Stromal cell of bone marrow (primary cell): Measurements from ENCODE around the gene CBFA2T2.
"Not testable (repeated sequence)": the region's sequence is repeated elsewhere in the genome, so short reads cannot be mapped to it uniquely, and the experiment has no call there.

Source experiments
- DNase-seq: peaks from one replicate; pipeline ENCODE4 v3.0.0-alpha.2; 2012; ENCODE audit warnings: low read depth

CBFA2T2 gene

GRCh38 chr20:33506576-33506975 is 16.7 kb downstream of the CBFA2T2 start:
- DNase-seq: no peak

GRCh38 chr20:33507461-33507860 is 17.6 kb downstream of the CBFA2T2 start:
- no peak for DNase-seq

DNA sequence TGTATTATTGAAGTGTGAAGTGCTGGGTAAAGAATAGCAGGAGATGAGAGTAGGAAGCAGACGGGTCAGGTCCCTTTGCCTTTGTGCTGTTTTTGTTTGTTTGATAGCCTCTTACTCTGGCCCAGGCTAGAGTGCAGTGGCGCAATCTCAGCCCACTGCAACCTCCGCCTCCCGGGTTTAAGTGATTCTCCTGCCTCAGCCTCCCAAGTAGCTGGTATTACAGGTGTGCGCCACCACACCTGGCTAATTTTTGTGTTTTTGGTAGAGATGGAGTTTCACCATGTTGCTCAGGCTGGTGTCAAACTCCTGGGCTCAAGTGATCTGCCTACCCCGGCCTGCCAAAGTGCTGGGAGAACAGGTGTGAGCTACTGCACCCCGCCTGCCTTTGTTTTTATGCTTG is 18.1 kb downstream of the CBFA2T2 start:
- not testable (repeated sequence) for DNase-seq

DNA sequence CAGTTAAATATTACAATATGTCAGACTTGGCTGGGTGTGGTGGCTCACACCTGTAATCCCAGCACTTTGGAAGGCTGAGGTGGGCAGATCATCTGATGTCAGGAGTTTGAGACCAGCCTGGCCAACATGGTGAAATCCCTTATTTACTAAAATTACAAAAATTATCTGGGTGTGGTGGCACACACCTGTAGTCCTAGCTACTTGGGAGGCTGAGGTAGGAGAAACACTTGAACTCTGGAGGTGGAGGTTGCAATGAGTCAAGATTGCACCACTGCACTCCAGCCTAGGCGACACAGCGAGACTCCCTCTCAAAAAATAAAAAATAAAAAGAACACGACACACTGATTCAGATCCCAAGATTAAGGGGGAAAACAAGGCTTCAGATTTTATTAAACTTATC is 19.2 kb downstream of the CBFA2T2 start:
- not testable (repeated sequence) for DNase-seq

GRCh38 chr20:33511876-33512275 is 22.0 kb downstream of the CBFA2T2 start:
- not testable (repeated sequence) for DNase-seq

DNA sequence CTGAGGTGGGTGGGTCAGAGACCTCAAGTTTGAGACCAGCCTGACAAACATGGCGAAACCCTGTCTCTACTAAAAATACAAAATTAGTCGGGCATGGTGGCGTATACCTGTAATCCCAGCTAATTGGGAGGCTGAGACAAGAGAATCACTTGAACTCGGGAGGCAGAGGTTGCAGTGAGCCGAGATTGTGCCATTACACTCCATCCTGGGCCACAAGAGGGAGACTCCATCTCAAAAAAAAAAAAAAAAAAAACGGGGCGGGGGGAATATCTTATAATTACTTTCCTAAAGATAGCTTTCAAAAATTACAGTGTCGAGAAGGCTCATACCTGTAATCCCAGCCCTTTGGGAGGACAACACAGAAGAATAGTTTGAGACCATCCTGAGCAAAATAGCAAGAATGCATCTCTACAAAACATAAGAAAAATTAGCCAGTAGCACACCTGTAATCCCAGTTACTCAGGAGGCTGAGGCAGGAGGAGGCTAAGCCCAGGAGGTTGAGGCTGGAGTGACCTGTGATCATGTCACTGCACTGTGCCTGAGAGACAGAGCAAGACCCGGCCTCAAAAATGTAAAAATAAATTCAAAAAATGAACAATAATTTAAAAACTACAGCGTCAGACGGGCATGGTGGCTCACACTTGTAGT is 25.8 kb downstream of the CBFA2T2 start:
- no peak for DNase-seq

DNA sequence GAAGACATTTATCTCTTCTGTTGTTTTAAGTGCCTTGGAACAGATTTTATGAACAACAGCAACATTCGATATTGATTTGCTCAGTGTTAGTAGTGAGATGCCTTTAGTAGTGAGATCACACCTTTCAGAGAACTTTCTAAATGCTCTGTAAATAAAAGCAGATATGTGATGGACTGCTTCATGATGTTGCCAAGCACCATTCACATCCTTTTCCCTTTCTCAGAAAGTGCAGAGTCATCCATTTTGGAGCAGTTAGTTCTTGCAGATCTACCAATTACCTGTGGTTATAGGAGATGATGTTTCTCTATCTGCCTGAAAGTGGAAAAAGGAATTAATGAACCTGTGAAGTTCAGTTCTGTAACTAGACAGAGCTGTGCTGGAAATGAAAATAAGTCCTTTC is 27.0 kb downstream of the CBFA2T2 start:
- no peak for DNase-seq

- peak; percentile 48 for DNase-seq
Measured at GRCh38 chr20:33518071-33518470, 28.2 kb downstream of the CBFA2T2 start.

DNA sequence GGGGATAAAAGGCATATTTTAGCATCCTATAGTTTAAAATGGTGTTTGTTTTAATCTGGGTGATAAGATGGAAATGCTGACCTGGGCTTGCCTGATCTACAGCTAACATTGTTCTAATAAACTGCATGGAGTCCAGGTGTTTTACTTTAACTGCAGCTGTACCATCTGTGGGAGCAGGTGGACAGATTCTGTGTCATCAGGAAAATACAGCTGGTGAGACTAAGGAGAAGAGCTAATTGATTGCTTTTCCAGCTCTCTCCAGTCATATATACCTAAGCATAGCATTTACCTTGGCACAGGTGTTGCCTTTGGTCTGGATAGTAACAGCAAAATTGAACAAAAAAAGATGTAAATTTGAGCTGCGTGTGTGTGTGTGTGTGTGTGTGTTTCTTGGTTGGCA is 31.6 kb downstream of the CBFA2T2 start:
- DNase-seq: no peak

GRCh38 chr20:33522256-33522820 is 32.4 kb downstream of the CBFA2T2 start:
- no peak for DNase-seq

DNA sequence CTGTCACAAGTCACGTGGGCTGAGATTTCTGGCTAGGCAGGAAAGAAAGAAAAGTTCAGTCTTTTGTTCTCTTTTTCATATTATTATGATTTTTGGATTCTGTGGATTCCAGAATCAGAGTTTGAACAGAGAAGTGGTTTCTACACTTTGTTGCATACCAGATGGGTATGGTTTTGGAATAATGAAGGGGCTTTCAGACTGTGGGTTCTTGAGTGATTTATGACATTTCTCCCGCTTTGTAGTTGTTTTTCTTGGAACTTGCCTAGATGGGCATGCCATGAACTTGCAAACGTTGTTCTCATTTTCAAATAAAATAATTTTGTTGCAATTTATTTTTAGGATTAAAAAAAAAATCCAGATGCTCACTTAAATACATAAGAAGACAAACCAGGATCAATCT is 34.4 kb downstream of the CBFA2T2 start:
- DNase-seq: no peak

DNA sequence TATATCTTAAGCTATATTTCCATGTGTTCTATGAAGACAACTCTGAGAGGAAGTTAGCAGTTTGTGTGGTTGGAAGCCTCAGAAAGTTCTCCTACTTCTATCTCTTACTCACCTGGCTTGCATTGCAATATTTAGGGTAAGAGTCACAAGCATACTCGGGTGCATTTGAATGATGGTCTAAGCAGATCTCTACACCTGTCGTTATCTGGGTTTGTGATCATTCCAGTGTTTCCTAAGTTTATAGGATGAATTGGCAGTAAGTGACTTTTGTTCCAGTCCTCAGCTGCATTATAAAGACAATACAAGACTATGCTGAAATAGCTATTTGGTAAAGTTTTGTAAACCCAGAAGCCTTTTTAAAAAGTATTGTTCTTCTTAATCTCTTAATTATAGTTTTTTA is 36.9 kb downstream of the CBFA2T2 start:
- no peak for DNase-seq

DNA sequence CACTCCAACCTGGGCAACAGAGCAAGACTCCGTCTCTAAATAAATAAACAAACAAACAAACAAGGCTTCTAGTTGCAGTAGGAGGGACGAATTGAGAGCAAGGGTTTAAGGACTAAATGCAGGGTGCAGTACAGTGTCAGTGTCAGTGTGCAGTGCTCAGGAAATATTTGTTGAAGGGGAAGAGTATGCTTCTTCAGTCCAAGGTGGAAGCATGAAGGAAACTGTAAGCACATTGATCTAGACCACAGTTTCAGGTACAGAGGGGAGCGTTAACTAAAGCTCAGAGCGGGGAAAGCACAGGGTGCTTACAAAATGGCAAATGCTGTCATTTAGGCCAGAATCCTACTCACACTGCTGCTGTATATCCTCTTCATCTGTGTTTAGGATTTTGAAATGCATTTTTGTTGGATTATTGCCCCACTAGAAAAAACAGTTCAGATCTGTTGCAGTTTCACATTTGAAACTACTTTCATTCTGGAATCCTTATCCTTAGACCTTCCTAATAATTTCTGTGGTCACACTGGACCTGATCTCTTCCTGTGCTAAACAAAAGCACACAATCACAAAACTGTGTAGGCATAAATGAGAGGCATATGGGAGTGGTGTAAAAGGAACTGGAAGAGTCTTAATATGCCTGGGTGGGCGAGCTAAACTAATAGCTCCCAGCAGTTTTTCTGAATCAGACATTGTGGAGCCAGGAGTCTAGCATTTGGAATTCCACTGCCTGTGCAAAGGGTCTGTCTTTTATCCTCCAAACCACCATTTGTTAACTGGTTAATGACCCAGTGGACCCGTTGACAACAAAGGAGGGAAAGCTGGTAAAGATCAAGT is 41.4 kb downstream of the CBFA2T2 start:
- DNase-seq: peak; percentile 21

DNA sequence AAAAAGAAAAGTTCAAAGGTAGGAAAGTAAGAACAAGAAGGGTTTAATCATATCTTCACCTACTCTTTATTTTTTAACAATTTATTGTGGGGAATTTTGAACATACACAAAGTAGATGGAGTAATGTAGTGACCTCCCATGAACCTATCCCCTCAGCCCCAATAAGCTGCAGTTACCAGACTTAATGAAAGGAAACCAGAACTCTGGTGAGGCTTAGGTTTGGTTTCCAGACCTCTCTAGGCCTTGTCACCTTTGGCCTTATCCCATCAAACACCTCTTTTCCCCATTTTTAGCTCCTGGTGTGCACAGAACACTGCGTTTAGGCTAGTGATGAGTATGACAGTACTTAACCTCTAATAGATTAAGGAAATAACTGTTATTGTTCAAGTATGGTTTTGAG is 42.0 kb downstream of the CBFA2T2 start:
- no peak for DNase-seq

GRCh38 chr20:33532753-33533459 is 43.0 kb downstream of the CBFA2T2 start:
- DNase-seq: no peak

DNA sequence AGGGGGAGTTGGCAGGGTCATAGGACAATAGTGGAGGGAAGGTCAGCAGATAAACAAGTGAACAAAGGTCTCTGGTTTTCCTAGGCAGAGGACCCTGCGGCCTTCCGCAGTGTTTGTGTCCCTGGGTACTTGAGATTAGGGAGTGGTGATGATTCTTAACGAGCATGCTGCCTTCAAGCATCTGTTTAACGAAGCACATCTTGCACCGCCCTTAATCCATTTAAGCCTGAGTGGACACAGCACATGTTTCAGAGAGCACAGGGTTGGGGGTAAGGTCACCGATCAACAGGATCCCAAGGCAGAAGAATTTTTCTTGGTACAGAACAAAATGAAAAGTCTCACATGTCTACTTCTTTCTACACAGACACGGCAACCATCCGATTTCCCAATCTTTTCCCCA is 45.8 kb downstream of the CBFA2T2 start:
- DNase-seq: not testable (repeated sequence)

DNA sequence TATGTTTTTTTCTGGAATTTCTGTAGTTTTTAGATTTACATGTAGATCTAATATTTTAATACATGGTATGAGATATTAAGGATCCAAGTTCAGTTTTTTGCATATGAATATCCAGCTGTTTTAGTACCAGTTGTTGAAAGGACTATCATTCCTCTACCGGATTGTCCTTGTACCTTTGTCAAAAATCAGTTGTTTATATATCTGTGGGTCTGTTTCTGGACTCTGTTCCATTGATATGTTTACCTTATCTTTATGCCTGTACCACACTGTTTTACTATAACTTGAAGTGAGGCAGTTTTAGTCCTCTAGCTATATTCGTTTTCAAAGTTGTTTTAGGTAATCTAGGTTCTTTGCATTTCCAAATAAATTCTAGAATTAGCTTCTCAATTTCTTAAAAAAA is 47.7 kb downstream of the CBFA2T2 start:
- DNase-seq: no peak

- no peak for DNase-seq
Measured at GRCh38 chr20:33539129-33539528, 49.2 kb downstream of the CBFA2T2 start.

DNA sequence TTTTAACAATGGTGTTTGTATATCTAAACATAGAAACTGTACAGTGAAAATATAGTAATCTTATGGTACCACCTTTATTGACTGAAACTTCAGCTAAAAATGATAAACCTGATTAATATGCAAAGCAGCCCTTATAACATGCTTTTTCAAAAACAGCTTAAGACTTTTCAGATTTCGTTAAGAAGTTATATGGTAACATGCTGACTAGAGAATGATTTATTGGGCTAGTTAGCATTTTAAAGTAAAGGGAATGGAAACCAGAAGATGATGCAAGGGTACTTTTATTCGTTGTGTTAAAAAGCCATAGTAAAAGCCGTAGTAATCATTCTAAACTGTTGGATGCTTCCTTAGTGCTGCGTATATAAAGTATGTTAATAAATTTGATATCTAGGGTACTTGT is 50.5 kb downstream of the CBFA2T2 start:
- no peak for DNase-seq

DNA sequence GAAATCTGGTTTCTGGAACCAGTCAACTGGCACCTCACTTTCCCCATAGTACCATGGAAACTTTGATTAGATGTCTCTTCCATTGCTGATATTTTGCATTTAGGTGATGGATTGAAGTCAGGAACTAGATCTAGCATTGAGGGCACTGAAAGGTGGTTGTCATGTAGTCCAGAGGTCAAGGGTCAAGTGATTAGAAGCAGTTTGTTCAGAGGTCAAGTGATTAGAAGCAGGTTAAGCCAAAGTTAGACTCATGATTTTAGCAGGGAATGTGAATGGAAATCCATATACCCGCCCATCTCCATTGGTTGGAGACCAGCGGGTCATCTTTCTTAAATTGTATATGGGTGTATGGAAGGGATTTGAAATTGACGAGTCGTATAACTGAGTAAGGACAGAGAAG is 51.2 kb downstream of the CBFA2T2 start:
- DNase-seq: no peak

DNA sequence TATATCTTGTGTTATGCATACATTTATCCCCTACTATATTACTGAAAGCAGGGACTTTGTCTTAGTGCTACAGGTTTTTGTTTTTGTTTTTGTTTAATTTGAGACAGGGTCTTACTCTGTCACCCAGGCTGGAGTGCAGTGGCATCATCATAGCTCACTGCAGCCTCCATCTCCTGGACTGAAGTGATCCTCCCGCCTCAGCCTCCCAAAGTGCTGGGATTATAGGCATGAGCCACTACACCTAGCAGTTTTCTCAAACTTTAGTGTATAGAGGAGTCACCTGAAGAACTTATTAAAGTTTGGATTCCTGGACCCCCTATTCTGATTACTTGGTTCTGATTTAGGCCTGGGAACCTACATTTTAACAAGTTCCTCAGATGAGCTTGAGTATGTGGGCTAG is 51.9 kb downstream of the CBFA2T2 start:
- no peak for DNase-seq

DNA sequence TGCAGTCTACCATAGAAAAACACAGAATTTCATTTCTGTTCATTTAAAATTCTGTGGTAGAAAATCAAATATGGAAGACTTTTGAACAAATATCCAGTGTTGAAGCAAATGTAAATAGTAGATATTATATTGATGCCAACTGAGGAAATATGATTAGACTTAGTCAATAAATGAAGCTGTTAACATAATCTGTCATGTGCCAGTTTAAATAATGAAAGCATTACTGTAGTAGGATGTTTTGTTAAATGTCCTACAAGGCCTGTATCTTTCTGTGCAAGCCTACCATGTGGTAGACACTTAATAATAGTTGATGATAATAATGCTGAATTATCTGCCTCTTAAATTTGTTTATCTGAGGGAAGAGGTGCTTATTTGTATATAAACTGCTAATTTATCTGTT is 55.9 kb downstream of the CBFA2T2 start:
- DNase-seq: no peak
